GM18508 (cell line): Measurements from ENCODE around the gene IFT122.

Experiments used
- ATAC-seq: cut with Tn5 transposase; IDR thresholded peaks from one replicate; pipeline ENCODE4 v1.9.1; 2021; ENCODE audit warnings: moderate number of reproducible peaks; ENCODE audit not compliant: insufficient read depth, unreplicated experiment

Gene IFT122

DNA sequence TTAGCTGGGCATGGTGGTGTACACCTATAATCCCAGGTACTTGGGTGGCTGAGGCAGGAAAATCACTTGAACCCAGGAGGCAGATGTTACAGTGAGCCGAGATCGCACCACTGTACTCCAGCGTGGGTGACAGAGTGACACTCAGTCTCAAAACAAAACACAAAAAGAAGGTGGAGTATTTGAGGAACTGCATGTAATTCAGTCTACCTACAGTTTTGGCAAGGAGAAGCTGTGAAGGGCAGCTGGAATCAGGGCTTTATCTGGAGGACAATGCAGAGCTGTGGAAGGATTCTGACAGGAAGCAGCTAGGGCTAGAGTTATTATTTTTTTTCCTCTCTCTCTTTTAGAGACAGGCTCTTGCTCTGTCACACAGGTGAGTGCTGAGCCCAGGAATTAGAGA lies 109.8 kb downstream of the IFT122 start:
- ATAC-seq: no peak

DNA sequence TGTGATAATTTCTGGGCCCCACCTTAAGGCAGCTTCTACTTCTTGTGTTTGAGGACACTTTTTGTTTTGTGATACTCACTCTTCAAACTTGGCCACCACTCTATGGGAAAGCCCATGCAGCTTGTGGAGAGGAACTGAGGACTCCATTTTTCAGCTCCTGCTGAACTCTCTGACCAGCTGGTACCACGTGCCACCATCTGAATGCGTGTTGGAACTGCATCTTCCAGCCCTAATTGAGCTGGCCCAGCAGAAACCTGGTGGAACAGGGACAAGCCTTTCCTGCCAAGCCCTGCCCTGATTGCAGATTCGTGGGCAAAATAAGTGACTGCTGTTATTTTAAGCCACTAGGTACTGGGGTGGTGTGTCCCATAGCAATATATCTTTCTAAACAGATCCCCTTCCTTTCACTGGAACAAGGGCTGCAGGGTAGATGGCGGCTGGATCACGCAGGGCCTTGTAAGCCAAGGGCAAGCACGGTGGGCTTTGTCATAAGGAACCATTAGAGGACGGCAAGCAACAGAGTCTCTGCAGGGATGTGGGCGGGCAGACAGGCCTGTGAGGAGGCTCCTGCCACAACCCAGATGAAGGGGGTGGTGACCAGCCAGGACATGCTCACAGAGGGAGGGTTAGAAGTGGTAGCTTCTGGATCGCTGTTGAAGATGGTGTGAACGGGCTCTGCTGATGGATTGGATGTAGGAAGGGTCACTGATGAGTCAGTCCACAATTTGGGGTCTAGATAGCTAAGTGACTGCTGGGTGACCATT lies 112.4 kb downstream of the IFT122 start:
- ATAC-seq: no peak

DNA sequence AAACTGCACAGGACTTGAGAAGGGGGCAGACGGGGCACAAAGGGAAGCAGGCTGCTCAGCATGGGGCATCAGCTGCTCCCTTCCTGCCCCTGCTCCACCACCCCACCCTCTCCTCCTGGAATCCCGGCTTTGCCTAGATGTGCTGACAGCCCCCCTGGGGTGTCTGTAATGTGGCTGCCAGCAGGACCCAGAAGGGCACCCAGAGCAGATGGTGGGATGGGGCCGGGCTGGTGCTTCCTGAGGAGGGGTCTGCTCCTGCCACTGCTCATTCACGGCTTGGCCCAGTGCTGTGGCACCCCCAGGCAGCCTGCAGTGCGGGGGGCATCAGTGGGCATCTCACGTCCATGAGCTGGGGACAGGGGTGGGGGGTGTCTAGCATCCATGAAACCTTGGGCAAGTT lies 113.1 kb downstream of the IFT122 start:
- no peak for ATAC-seq

DNA sequence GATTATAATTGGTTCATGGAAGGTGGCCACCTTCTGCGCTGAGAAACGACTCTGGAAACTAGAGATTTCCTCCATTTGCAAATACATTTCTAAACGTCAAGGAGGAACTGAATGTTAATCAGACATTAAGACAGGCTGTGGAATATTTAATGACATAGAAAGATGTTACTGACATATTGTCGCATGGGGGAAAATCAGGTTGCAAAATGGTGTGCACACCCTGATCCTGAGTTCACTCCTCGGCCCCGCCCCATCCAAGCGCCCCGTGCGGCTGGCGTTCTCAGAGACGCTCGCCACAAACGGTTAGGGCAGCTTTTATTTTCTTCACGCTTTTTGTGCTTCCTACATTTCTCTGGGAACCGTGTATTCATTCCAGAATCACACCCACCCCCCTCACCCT lies 113.7 kb downstream of the IFT122 start:
- ATAC-seq: no peak

DNA sequence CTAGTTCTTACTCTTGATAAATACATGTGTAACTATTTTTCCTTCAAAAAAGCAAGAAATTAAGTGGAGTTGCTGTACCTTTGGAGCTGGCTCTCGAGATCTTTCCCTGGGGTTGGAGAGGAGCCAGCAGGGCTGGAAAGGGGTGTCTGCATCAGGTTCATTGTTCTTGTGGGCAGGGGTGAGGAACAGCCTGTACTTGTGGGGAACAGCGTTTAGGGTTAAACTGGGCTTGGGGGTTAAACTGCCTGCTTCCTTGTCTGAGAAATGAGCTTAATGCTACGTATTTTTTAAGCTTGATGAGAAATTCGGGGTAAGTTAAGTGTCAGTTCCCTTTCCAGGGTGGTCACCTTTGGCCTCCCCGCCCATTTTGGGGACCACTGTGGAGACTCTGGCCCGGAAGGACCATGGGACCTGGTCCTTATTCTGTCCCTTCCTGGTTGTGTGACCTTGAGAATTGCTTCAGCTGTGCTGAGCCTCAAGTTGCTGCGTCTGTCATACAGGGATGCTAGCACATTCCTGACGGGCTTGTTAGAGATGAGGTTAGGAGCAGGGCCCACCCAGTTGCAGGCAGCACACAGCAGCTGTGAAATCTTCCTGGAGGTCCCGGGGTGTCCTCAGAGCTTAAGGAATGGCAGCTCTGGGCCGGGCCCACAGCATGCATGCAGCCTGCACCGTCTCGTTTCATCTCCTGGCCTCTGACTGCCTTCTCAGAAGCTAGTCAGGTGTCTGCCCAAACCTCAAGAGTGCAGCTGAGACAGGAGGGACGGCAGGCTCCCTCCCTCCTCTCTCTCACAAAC lies 114.5 kb downstream of the IFT122 start:
- ATAC-seq: no peak

DNA sequence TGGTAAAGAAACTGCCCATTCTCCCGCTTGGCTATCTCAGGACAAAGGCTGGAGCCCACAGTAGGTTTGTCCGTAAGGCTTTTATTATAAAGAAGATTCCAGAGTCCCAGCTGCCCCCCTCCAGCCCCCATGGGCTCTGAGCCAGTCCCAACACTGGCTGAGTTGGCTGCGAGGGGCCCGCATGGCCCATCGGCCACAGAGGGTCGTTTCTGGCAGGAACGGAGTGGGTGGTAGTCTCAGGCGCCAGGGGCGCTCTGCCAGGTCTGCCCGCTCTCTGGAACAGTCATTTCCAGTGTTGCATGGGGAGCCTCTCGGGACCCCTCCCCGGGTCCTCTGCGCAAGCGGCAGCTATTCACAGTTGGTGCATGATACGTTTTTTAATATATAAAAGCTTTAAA lies 115.1 kb downstream of the IFT122 start:
- no peak for ATAC-seq

DNA sequence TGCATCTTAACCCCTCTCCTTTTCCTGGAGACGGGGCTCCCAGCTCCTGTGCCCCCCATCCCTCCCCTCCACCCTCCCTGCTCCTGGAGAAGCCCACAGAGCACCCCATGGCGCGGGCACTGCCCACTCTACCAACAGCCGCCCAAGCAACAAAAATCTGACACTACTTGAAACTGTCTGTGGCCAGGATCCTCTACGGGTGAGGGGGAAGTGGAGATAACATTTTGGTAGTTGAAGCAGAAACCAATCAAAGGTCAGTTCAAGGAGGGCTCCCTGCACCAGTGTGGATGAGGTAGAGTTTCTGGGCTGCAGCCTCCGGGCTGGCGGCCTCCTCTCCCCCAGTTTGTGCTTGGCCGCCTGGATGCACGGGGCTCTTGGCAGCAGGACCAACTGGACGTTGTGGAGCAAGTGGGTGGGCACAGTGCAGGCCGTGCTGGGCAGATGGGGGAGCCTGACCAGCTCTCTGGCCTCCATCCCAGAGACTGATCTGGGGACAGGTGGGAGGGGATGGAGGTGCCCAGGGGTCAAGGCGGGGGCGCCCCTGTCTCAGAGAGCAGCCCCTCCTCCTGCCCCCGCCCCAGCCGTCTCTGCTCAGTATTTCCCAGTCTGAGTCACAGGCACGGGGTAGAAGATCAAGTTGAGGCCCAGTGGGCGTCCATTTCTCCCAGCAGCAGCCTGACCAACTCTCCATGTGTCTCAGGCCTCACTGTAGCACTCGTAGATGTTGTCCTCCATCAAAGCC lies 115.8 kb downstream of the IFT122 start:
- no peak for ATAC-seq

DNA sequence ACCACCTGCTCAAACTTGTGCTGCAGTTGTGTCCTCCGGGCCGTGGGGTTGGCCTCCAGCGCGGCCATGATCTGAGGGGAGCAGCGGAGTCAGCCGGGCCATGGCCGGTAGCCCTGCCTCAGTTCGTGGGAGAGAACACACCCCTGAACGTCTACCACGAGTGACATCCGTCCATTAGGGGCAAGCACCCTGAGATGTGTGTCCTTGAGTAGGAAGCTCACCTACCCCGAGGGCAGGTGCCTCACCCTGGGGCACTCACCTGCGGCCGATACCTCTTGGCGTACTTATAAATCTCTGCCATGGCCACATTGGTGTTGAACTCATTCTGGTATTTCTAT lies 116.3 kb downstream of the IFT122 start:
- no peak for ATAC-seq

DNA sequence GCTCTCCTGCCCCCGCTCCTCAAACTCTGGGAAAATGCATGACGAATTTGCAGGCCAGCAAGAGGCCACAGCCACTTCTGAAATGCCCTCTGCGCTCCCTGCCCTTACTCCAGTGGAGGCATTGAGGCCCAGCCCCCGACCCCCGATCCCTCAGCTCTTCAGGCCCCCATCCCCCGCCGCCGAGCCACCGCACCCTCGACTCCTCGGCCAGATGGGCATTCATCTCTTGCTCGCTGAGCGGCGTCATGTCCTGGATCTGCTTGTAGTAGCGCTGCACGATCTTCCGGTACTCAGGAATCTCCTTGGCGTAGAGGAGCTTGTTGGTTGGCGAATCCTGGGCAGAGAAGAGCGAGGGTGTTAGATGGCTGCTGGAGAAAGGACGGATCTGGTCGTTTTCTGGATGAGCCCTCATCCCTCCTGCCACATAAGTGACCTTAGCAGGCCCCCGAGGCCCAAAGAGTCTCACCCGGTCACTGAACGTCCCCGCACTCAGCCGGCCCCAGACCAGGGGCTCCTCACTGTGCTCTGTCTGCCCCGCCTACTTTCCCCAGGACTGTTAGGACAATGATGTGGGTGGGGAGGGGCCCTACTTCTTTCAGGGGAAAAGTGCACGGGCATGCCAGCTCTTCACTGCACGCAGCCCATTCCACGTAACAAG lies 117.0 kb downstream of the IFT122 start:
- ATAC-seq: no peak

DNA sequence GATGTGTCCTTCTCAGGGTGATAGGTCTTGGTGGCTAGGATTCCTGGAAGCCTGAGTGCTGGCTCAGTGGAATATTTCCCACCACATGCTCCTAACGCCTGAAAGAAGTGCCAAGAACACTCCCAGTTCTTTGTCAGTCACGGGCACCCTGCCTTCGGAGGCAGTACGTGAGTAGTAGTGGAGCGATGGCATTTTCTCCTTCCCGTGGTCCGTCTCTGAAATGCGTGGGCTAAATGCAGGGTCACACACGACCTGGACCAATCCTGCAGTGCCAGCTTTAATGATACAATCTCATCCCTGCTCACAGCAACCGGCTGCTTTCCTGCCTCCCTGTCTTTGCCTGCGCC lies 117.5 kb downstream of the IFT122 start:
- no peak for ATAC-seq

DNA sequence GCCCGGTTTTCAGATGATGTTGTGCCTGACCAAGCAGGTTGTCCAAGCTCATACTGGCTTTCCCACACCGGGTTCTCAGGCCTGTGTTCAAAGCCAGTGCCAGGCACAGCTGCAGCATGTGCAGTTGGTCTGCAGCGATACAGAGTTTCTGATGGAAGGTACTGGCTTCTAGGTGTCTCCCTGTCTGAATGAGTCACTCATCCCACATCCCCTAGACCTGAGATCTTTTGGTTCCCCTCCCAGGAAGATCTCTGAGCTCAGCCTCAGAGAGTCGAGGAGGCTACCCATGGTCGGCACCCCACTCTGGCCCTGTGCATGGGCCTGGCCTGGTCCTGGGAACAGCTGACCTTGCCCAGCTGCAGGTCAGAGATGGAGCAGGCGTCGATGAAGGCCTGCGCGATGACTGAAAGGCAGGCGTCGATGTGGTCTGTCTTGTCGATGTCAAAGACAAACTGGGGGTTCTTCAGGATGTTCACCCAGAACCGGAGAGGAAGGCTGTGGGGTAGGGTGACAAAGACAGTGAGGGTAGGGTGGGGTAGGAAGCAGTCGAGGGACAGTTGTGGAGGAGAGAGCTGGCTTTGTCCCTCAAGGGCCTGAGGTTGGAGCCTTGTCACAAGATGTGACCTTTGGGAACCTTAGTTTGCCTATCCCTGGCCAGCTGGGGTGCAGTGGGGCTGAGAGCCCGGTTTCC lies 118.2 kb downstream of the IFT122 start:
- no peak for ATAC-seq

DNA sequence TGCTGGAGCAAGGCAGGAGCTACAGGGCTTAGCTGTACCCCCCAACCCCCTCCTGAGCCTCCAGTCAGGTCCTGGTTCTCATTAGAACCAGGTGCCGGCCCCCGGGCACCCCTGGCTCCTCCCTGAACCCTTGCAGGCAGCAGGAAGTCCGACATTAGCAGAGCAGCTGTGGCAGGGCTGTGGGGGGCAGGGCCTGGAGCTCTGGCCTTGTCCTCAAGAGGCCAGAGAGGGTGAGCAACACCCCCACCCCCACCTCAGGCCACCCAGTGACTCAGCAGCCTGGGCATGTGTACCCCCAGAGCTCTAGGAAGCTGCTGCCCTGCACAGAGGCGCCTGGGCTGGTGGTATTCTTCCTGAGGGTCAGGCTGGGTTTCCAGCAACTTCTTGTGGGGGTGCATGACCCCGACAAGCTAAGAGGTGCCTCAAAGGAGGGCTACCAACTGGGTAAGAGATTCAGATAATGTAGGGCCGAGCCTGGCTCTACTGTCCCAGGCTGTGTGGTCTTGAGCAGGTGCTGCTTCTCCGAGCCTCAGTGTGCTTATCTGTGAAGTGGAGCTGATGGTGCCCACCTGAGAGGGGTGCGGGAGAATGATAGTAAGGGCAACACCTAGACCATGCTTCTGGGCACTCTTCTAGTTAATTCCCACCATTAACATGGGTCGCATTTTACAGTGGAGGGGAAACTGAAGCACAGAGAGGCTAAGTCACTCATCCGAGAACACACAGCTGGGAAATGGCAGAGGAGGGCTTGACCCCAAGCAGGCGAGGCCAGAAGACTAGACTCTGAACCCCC lies 118.9 kb downstream of the IFT122 start:
- ATAC-seq: no peak

DNA sequence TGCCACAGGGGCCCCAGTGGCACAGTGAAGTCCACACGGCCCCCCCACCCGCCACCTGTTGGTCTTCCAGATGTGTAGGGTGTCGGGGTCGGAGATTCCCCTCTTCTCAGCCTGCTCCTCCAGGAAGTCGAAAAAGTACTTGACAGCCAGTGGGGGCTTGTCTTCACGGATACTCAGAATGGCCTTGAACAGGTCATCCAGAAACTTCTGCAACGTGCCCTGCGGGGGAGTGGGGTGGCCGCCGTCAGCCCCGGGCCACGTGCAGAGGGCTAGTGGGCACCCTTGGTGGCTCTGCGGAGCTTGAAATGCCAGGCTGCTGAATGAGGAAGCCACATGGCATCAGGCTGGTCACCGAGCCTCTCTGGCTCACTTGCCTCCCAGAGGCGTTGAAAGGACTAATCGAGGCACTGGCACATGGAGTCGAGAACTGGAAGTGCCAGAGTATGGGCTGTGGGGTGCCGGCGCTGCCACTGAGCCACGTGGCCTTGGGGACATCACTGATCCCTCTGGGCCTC lies 119.6 kb downstream of the IFT122 start:
- no peak for ATAC-seq

DNA sequence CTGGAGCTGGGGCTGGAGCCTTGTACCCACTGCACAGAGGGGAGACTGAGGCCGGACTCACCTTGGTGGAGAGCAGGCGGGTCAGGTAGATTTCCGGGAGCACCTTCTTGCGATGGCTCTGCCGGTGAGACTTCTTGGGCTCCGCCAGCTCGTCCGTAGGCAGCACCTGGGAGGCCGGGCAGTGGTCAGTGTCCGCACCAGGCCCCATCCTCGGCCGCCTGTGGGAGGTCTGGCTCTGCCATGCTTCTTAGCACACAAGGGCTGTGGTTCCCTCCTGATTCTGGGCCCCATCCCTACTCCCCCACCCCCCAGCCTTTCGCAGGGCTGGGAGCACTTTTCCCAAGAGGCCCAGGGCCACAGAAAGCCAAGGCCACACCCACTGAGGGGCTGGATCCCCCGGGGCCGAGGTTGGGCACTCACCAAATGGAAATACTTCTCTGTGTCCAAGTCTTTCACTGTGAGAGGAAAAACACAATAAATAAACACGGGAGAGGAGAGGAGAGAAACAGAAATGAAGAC lies 120.3 kb downstream of the IFT122 start:
- ATAC-seq: no peak

DNA sequence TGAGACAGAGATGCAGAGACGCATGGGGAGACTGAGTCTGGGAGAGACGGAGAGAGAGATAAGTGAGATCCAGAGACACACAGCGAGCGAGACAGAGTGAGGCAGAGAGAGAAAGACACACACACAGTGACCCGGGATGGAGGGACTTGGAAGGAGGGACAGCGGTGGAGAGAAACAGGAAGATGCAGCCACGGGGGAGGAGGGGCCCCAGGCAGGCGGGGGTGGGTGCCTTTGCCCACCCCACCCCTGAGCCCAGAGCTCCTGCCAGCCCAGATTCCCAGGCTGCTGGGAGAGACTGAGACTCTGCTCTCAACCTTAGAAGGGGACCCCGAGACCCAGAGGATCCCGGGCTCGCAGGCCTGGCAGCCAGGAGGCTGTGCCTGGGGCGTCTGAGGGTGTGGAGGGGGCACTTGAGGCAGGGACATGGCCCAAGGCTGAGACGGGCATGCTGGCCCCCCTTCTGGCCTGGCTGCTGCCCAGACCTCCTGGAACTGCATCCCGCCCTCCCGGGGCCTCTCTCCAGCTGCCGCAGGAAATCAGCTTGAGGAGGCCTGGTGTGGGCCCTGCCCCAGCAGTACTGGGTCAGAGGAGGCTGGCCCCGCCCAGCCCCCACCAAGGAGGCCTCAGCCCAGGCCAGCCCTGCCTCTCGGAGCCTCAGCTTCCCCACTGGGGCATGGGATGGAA lies 121.0 kb downstream of the IFT122 start:
- ATAC-seq: no peak

DNA sequence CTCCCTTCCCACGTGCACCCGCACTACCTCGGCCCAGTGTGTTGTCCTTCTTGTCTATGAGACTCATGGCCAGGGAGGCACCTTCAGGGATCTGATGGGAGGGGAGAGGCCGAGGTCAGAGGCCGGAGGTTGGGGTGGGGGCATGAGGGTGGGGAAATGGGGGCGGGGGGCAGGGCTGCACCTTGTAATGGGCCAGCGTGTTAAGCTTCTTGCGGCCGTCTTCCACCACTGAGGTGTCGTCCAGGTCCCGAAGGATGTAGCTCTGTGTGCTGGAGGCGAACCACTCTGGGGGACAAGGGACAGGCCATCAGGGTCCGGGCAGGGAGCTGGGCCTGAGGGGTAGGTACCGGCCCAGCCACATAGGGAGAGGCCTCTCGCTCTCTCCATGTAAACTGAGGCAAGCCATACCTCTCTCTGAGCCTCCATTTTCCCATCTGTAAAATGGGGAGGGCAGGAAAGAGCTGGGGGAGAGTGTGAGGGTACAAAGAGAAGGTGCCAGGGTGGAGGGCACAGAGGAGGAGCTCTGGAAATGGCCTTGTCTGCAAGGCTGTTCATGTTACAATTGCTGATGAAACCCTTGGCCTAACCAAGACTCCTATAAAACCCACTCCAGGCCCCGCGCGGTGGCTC lies 121.7 kb downstream of the IFT122 start:
- ATAC-seq: no peak

DNA sequence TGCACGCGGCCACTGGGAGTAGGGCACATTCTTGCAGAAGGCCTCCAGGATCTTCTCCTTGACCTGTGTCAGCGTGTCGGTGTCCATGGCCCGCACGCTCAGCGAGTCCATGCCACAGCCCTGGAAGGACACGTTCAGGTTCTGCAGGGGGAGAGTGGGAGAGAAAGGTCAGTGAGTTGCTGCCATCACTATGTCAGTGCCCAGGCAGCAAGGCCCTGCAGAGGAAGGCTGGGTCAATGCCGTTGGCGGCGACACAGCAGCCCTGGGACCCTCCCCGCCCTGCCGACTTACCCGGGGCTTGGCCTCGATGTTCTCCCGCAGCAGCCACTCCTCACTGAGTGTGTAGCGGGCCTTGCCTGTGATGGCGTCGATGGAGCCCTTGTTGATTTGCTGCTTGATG lies 122.8 kb downstream of the IFT122 start:
- ATAC-seq: no peak

DNA sequence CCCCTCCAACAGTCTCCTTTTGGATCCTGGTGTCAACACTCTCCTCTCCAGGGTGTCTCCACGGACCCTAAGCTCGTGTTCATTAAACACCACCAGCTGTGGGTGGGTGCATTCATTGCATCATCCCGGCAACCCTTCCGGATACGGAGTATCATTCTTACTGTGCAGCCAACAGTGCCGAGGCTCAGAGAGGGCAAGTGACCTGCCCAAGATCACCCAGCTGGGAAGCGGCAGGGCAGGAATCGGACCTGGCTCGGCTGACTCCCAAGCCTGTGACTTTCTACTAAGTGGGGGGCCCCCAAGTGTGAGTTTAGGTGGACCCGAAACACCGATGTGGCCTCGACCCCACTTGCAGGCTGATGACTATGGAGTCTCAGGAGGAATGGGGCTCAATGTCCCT lies 123.3 kb downstream of the IFT122 start:
- ATAC-seq: no peak
